ENCODE results near the gene SPINT1. TPM values are rescaled to one million over a fixed set of nuclear protein-coding genes. Genes with fewer than 3 reads are reported as not detected.

Gene SPINT1
- total RNA-seq, 4 donors from 2014 or later: 285 to 729 (median 580) TPM

DNA sequence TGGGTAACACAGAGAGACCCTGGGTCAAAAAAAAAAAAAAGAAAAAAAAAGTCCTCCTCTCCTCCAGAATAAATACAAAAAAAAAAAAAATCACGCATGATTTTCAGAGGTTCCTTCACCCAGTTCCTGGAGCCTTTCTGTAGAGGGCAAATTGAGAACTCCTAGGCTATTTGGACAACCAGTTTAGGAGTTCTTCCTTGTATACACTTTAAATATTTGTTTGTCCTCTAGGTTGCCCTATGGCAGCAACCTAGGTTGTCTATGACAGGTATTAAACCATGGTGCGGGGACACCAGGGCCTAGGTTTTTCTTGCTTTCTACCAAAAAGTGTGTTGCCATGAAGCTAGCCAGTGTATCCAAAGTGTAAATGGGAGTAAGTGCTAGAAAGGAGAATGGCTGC, 40.8 kb upstream of the SPINT1 start:
- no peaks in the 10 kb centered on the region for H3K27me3 ChIP-seq
- H3K4me1 ChIP-seq: peaks cover 5 to 39% (median 12%) of the 10 kb centered on the region in 4 donors
- in situ Hi-C loops (cut with MboI; ENCODE audit: low pct_ligation_motif_present in 1 of 4, low pct_unique_long_range_greater_than_20kb in 1 of 4, low sequenced_read_pairs in 3 of 4): no loop called here
- no peak for DNase-seq
- TF ChIP-seq POLR2AphosphoS5 (IDR thresholded peaks at IDR 0.05) (no peak), POLR2A (IDR thresholded peaks at IDR 0.05) (no peak), EP300 (IDR thresholded peaks at IDR 0.05; ENCODE audit: low read depth) (no peak)
- TF ChIP-seq, protein P1, sequence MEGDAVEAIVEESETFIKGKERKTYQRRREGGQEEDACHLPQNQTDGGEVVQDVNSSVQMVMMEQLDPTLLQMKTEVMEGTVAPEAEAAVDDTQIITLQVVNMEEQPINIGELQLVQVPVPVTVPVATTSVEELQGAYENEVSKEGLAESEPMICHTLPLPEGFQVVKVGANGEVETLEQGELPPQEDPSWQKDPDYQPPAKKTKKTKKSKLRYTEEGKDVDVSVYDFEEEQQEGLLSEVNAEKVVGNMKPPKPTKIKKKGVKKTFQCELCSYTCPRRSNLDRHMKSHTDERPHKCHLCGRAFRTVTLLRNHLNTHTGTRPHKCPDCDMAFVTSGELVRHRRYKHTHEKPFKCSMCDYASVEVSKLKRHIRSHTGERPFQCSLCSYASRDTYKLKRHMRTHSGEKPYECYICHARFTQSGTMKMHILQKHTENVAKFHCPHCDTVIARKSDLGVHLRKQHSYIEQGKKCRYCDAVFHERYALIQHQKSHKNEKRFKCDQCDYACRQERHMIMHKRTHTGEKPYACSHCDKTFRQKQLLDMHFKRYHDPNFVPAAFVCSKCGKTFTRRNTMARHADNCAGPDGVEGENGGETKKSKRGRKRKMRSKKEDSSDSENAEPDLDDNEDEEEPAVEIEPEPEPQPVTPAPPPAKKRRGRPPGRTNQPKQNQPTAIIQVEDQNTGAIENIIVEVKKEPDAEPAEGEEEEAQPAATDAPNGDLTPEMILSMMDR (IDR thresholded peaks at IDR 0.05): no peak
- no peak overlapping the region for H3K27ac ChIP-seq
- no peak overlapping the region for H3K4me3 ChIP-seq
- no peaks in the 10 kb centered on the region for H3K36me3 ChIP-seq
- intact Hi-C loops (cut with DNase I; ENCODE audit: low total_unique reads): no loop called here
- WGBS, 2 donors (ENCODE audit: low coverage in 1 of 2): 80 to 94% methylated on average over 2 of the region's 2 CpGs
- no peaks in the 10 kb centered on the region for H3K9me3 ChIP-seq

DNA sequence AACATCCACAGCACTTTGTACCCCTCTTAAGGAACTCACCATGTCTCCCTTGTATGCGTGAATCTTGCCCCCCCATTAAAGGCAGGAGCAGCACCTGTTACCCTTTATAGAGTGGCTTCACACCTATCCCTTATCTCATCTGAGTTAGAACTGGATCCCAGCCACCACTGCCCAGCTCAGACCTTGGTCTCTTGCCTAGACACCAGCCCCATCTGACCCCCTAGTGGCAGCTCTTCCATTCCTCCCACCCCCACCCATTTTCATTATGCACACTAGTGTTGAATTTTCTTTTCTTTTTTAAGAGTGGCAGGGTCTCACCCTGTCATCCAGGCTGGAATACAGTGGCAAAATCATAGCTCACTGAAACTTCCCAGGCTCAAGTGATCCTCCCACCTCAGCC, 40.2 kb upstream of the SPINT1 start:
- peaks cover 5 to 41% (median 18%) of the 10 kb centered on the region in 4 donors for H3K4me1 ChIP-seq
- no peak overlapping the region for H3K4me3 ChIP-seq
- H3K27me3 ChIP-seq: no peaks in the 10 kb centered on the region
- H3K9me3 ChIP-seq: no peaks in the 10 kb centered on the region
- no peaks in the 10 kb centered on the region for H3K36me3 ChIP-seq
- intact Hi-C loops (cut with DNase I; ENCODE audit: low total_unique reads) (no loop called here), in situ Hi-C loops (cut with MboI; ENCODE audit: low pct_ligation_motif_present in 1 of 4, low pct_unique_long_range_greater_than_20kb in 1 of 4, low sequenced_read_pairs in 3 of 4) (no loop called here)
- no peak for TF ChIP-seq POLR2AphosphoS5 (IDR thresholded peaks at IDR 0.05)
- TF ChIP-seq EP300 (IDR thresholded peaks at IDR 0.05; ENCODE audit: low read depth): no peak
- no peak for TF ChIP-seq POLR2A (IDR thresholded peaks at IDR 0.05)
- TF ChIP-seq, protein P1 (IDR thresholded peaks at IDR 0.05): no peak
- no peak for DNase-seq
- 64 to 70% methylated on average over 1 of the region's 1 CpG for WGBS, 2 donors (ENCODE audit: low coverage in 1 of 2)
- H3K27ac ChIP-seq: no peak overlapping the region

- 0% methylated on average over 2 of the region's 2 CpGs for WGBS, 2 donors (ENCODE audit: low coverage in 1 of 2)
- no peaks in the 10 kb centered on the region for H3K27me3 ChIP-seq
- no peak for DNase-seq
- TF ChIP-seq, protein P1 (IDR thresholded peaks at IDR 0.05): no peak
- TF ChIP-seq EP300 (IDR thresholded peaks at IDR 0.05; ENCODE audit: low read depth) (no peak), POLR2AphosphoS5 (IDR thresholded peaks at IDR 0.05) (no peak), POLR2A (IDR thresholded peaks at IDR 0.05) (no peak)
- in situ Hi-C loops (cut with MboI; ENCODE audit: low pct_ligation_motif_present in 1 of 4, low pct_unique_long_range_greater_than_20kb in 1 of 4, low sequenced_read_pairs in 3 of 4): no loop called here
- no peaks in the 10 kb centered on the region for H3K36me3 ChIP-seq
- no peaks in the 10 kb centered on the region for H3K9me3 ChIP-seq
- H3K4me3 ChIP-seq: peak overlapping the region; percentile 63 to 95 (median 92)
- H3K27ac ChIP-seq: peak overlapping the region; percentile 96 to 99 (median 98)
- intact Hi-C loops (cut with DNase I; ENCODE audit: low total_unique reads): loop anchor here (2.0 kb wide), 1 partner anchor 52 kb away; the partner anchor contains the start of gene RMDN3
- peaks cover 5 to 42% (median 21%) of the 10 kb centered on the region in 4 donors for H3K4me1 ChIP-seq
Measured at GRCh38 chr15:40806672-40807027, 37.2 kb upstream of the SPINT1 start.

GRCh38 chr15:40807028-40807887, 36.6 kb upstream of the SPINT1 start, which contains the start of the genes DNAJC17 and ZFYVE19:
DNAJC17 (minus strand) TSS chr15:40807473; CDS start chr15:40807446, 27 bp downstream.
ZFYVE19 (plus strand) TSS chr15:40807089; CDS start chr15:40807590, 501 bp downstream.
- Histone ChIP-seq H3K36me3 (no peaks in the 10 kb centered on the region), H3K4me3 (peak within 1 kb of the TSS; percentile 63 to 95 (median 92)), H3K4me1 (peaks cover 5 to 42% (median 21%) of the 10 kb centered on the region in 4 donors), H3K27ac (peak within 1 kb of the TSS; percentile 96 to 99 (median 98)), H3K27me3 (no peaks in the 10 kb centered on the region), H3K9me3 (no peaks in the 10 kb centered on the region)
- intact Hi-C loops (cut with DNase I; ENCODE audit: low total_unique reads) (loop anchor here (2.0 kb wide), 1 partner anchor 52 kb away; the partner anchor contains the start of gene RMDN3), in situ Hi-C loops (cut with MboI; ENCODE audit: low pct_ligation_motif_present in 1 of 4, low pct_unique_long_range_greater_than_20kb in 1 of 4, low sequenced_read_pairs in 3 of 4) (no loop called here)
- peak; percentile 97 for DNase-seq
- 0% methylated on average over 3 to 50 of the region's 64 CpGs for WGBS, 2 donors (ENCODE audit: low coverage in 1 of 2)
- TF ChIP-seq POLR2AphosphoS5 (IDR thresholded peaks at IDR 0.05): peak; percentile 61 to 84 (median 78)
- peak; percentile 69 for TF ChIP-seq POLR2A (IDR thresholded peaks at IDR 0.05)
- no peak for TF ChIP-seq EP300 (IDR thresholded peaks at IDR 0.05; ENCODE audit: low read depth)
- TF ChIP-seq, protein P1 (IDR thresholded peaks at IDR 0.05): peak in 4 of 5 experiments; percentile 4 to 50 (median 27)

All from transverse colon (tissue), 4 donors.